ENCODE data around the gene CHN2. TPM values are rescaled to one million over a fixed set of nuclear protein-coding genes. Genes with fewer than 3 reads are reported as not detected.

CHN2 gene
- total RNA-seq, 2 donors from 2014 or later = 7.0 to 29.1 TPM

DNA sequence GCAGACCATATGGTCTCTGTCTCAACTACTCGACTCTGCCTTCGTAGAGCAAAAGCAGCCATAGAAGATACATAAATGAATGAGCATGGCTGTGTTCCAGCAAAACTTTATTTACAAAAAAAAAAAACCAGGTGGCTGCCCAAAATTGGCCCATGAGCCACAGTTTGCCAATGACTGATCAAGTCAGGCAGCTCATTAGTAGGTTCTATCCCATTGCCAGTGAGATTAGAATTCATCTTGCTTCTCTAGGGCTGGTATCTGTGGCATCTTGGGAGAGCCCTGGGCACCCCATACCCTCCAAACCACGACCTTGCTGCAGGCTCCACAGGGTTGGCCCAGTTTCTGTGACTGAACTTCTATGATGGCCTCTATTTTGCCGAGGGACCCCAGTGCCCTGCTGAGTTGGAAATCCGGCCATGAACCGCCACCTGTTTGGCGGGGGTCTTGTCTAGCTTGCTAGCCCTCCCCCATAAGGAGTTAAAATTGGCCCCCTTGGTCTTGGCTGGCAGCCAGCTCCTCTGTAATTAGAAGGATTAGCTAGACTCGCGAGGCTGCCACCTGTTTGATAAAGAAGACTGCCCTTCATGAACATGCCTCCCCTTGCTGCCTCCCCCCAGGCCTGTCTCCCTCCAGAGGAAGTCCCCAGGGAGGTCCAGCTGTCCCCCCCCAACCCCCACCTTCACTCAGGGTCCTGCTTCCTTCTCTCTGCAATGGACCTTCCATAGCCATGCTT is 83.9 kb downstream of the CHN2 start:
- Histone ChIP-seq H3K4me1 (replicated peaks) (no peaks in the 10 kb centered on the region), H3K27me3 (replicated peaks; ENCODE audit: insufficient read depth) (no peaks in the 10 kb centered on the region), H3K9me3 (no peaks in the 10 kb centered on the region), H3K36me3 (no peaks in the 10 kb centered on the region), H3K4me3 (no peak overlapping the region), H3K27ac (no peak overlapping the region)
- WGBS = 77% methylated on average over 9 of the region's 9 CpGs
- no peak for DNase-seq (ENCODE audit: low spot score)
- intact Hi-C loops (cut with DNase I) = no loop called here
- TF ChIP-seq, protein P1, sequence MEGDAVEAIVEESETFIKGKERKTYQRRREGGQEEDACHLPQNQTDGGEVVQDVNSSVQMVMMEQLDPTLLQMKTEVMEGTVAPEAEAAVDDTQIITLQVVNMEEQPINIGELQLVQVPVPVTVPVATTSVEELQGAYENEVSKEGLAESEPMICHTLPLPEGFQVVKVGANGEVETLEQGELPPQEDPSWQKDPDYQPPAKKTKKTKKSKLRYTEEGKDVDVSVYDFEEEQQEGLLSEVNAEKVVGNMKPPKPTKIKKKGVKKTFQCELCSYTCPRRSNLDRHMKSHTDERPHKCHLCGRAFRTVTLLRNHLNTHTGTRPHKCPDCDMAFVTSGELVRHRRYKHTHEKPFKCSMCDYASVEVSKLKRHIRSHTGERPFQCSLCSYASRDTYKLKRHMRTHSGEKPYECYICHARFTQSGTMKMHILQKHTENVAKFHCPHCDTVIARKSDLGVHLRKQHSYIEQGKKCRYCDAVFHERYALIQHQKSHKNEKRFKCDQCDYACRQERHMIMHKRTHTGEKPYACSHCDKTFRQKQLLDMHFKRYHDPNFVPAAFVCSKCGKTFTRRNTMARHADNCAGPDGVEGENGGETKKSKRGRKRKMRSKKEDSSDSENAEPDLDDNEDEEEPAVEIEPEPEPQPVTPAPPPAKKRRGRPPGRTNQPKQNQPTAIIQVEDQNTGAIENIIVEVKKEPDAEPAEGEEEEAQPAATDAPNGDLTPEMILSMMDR (IDR thresholded peaks at IDR 0.05) = no peak
- TF ChIP-seq POLR2A (IDR thresholded peaks at IDR 0.05) (no peak), POLR2AphosphoS5 (IDR thresholded peaks at IDR 0.05) (no peak)

DNA sequence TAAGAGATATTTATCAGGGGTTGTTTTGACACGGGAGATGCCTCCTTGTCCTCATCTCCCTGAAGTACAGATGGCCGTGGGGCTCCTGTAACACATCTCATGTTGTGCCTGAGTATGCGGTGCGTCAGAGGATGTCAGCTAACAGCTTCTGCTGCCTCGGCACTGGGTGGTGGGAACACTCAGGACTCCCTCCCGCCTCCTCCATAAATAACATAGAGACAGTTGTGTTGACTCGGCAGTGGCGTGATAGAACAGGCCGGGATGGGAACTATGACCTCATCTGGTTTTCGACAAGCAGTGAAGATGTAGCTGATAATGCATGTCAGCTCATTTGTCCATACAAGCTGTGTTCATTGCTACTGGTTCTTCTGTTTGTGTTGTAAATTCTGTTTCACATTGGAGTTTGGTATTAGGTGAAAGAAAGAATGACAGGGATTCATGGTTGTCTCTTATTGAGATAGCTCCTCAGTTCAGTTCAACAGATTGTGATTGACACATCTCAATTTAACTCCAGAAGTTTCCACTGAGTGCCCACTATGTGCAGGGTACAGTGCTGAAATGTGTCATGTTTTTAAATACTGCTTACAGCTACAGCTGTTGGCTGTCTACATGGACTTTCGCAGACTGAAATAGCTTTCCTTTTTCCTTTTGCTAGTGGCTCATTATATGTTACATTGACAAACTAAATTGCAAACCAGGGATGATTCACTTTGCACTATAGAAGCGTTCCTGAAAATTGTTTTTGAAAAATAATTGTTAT is 87.4 kb downstream of the CHN2 start:
- no peak overlapping the region for H3K27ac ChIP-seq

DNA sequence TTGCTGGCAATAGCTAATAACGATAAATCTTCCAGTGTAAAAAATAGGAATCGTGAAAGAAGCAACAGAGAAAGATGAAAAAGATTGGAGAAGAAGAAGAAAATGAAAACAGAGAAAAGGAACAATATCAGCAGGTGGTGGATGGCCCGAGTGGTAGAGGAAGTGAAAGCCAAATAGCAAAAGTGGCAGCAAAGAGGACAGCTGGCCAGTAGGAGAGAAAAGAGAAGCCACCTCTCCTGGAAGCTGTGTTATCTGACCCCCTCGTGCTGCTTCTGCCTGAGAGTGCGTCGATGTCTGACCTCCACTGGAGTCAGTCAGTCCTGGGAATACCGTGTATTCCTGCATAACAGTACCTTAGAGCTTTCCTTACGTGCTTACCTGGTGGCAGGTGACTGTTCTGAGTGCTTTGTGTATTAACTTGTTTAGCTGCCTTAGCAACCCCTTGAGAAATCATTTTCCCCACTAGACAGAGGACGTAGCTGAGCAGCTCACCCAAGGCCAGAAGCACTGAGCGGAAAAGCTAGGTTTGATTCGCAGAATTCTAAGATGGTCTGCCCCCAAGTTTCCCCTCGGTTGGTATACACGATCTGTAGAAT is 88.3 kb downstream of the CHN2 start:
- Histone ChIP-seq H3K27ac (no peak overlapping the region), H3K36me3 (no peaks in the 10 kb centered on the region), H3K27me3 (replicated peaks; ENCODE audit: insufficient read depth) (no peaks in the 10 kb centered on the region), H3K9me3 (no peaks in the 10 kb centered on the region), H3K4me3 (no peak overlapping the region), H3K4me1 (replicated peaks) (no peaks in the 10 kb centered on the region)
- TF ChIP-seq, protein P1 (IDR thresholded peaks at IDR 0.05) = no peak
- TF ChIP-seq POLR2AphosphoS5 (IDR thresholded peaks at IDR 0.05) (no peak), POLR2A (IDR thresholded peaks at IDR 0.05) (no peak)
- 86% methylated on average over 13 of the region's 13 CpGs for WGBS
- no peak for DNase-seq (ENCODE audit: low spot score)
- intact Hi-C loops (cut with DNase I) = no loop called here

More for the DNA sequence above, 87.4 kb downstream of the CHN2 start:
- intact Hi-C loops (cut with DNase I) = no loop called here
- Histone ChIP-seq H3K9me3 (no peaks in the 10 kb centered on the region), H3K4me1 (replicated peaks) (no peaks in the 10 kb centered on the region), H3K36me3 (no peaks in the 10 kb centered on the region), H3K27me3 (replicated peaks; ENCODE audit: insufficient read depth) (no peaks in the 10 kb centered on the region), H3K4me3 (no peak overlapping the region)
- DNase-seq (ENCODE audit: low spot score) = peak; percentile 53
- peak; percentile 73 for TF ChIP-seq POLR2AphosphoS5 (IDR thresholded peaks at IDR 0.05)
- no peak for TF ChIP-seq POLR2A (IDR thresholded peaks at IDR 0.05)
- TF ChIP-seq, protein P1 (IDR thresholded peaks at IDR 0.05) = no peak
- 20% methylated on average over 12 of the region's 12 CpGs for WGBS

DNA sequence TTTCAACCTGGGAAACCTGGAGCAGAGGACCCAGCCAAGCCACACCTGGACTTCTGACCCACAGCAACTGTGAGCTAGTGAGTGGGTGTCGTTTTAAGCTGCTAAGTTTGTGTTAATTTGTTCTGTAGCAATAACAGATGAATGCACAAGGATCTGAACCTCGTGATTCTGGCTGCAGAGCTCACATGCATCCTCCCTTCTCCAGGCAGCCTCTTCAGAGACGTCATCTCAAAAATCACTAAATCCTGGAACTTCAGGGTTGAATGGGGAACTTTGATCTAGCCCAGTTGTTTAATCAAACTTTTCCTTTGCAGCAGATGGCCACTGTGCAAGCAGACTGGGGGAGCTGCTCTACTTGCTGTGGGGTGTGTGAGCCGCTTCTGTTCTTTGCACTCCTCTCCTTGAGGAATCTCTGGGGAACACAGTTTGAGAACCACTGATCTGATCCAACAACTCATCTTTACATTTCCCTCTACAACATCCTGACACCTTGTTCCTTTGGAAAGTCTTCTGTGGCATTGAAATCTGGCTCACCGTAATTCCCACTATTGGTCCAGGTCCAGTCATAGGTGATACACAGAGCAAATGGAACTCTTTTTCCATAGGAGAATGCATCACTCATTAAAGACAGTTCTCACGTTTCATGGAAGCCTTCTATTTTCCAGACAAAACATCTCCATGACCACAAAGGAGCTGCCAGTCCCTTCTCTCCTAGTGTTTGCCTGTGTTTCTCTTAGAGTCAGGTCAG is 90.3 kb downstream of the CHN2 start:
- TF ChIP-seq POLR2AphosphoS5 (IDR thresholded peaks at IDR 0.05) = no peak
- TF ChIP-seq, protein P1 (IDR thresholded peaks at IDR 0.05) = no peak
- no peak for TF ChIP-seq POLR2A (IDR thresholded peaks at IDR 0.05)
- no peak for DNase-seq (ENCODE audit: low spot score)
- H3K4me3 ChIP-seq = no peak overlapping the region
- H3K27ac ChIP-seq = no peak overlapping the region
- no peaks in the 10 kb centered on the region for H3K36me3 ChIP-seq
- H3K27me3 ChIP-seq (replicated peaks; ENCODE audit: insufficient read depth) = no peaks in the 10 kb centered on the region
- no peaks in the 10 kb centered on the region for H3K4me1 ChIP-seq (replicated peaks)
- intact Hi-C loops (cut with DNase I) = no loop called here
- H3K9me3 ChIP-seq = no peaks in the 10 kb centered on the region
- 89% methylated on average over 6 of the region's 6 CpGs for WGBS

Data from prostate gland (tissue), 2 donors.